SK-N-SH treated with all-trans-retinoic acid at 6 μM for 48 hours (cell line): ENCODE data around the gene DPYD.

Experiments used
- BACH2 ChIP-seq: fragments of 250-450 bp; sonication (Bioruptor Pico); IDR thresholded peaks from 2 replicates; pipeline ENCODE4 v1.9.0; 2021; ENCODE audit warnings: mild to moderate bottlenecking, borderline replicate concordance
- CSDC2 ChIP-seq: fragments of 250-450 bp; sonication (Bioruptor Pico); IDR thresholded peaks from 2 replicates; pipeline ENCODE4 v1.5.0; 2020; ENCODE audit warnings: mild to moderate bottlenecking, moderate library complexity
- ESRRG ChIP-seq: fragments of 250-450 bp; sonication (Bioruptor Pico); IDR thresholded peaks from 2 replicates; pipeline ENCODE4 v1.6.1; 2021; ENCODE audit warnings: mild to moderate bottlenecking
- OSR1 ChIP-seq: fragments of 250-450 bp; sonication (Bioruptor Pico); IDR thresholded peaks from 2 replicates; pipeline ENCODE4 v1.8.0; 2022; ENCODE audit warnings: moderate library complexity, mild to moderate bottlenecking, inconsistent platforms
- RARB ChIP-seq: fragments of 250-450 bp; sonication (Bioruptor Pico); IDR thresholded peaks from 2 replicates; pipeline ENCODE4 v1.8.0; 2021; ENCODE audit warnings: mild to moderate bottlenecking, moderate library complexity
- TCF4 ChIP-seq: fragments of 250-450 bp; sonication (Bioruptor Pico); IDR thresholded peaks from 2 replicates; pipeline ENCODE4 v1.8.0; 2021; ENCODE audit warnings: mild to moderate bottlenecking, moderate library complexity, borderline replicate concordance
- TOX ChIP-seq: fragments of 250-450 bp; sonication (Bioruptor Pico); IDR thresholded peaks from 2 replicates; pipeline ENCODE4 v1.8.0; 2021; ENCODE audit warnings: mild to moderate bottlenecking, moderate library complexity, borderline replicate concordance
- TF ChIP-seq, protein P1 (sequence below): fragments of 250-450 bp; sonication (Bioruptor Pico); IDR thresholded peaks from 2 replicates; pipeline ENCODE4 v1.8.0; 2021; ENCODE audit warnings: low read depth, mild to moderate bottlenecking, moderate library complexity, borderline replicate concordance

DNA sequence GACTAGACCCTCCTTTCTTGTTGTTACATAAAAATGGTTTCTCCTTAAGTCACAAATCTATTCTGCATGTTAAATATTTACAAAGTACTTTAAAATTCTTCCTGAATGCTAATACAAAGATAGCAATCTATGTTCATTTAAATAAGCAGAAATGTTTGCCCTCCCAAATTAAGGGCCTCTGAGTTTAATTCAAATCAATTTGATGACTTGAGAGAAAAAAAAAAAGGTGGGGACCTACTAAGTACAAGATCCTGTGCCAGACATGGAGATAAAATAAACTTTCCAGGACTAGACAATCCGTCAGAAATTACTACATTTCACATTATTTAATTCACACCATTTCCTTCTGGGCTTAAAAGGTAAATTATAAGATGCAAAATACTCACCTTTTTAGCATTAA is 548.3 kb downstream of the DPYD start:
- TF ChIP-seq RARB (CRISPR knock-in tag) (no peak), TOX (CRISPR knock-in tag) (no peak), CSDC2 (CRISPR knock-in tag) (no peak), BACH2 (CRISPR knock-in tag) (no peak), TCF4 (CRISPR knock-in tag) (no peak), ESRRG (CRISPR knock-in tag) (no peak), OSR1 (CRISPR knock-in tag) (no peak)
- TF ChIP-seq, protein P1, sequence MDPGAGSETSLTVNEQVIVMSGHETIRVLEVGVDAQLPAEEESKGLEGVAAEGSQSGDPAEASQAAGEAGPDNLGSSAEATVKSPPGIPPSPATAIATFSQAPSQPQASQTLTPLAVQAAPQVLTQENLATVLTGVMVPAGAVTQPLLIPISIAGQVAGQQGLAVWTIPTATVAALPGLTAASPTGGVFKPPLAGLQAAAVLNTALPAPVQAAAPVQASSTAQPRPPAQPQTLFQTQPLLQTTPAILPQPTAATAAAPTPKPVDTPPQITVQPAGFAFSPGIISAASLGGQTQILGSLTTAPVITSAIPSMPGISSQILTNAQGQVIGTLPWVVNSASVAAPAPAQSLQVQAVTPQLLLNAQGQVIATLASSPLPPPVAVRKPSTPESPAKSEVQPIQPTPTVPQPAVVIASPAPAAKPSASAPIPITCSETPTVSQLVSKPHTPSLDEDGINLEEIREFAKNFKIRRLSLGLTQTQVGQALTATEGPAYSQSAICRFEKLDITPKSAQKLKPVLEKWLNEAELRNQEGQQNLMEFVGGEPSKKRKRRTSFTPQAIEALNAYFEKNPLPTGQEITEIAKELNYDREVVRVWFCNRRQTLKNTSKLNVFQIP (CRISPR knock-in tag) = no peak
